Measurements from ENCODE around the gene PDIA6.

Gene PDIA6

DNA sequence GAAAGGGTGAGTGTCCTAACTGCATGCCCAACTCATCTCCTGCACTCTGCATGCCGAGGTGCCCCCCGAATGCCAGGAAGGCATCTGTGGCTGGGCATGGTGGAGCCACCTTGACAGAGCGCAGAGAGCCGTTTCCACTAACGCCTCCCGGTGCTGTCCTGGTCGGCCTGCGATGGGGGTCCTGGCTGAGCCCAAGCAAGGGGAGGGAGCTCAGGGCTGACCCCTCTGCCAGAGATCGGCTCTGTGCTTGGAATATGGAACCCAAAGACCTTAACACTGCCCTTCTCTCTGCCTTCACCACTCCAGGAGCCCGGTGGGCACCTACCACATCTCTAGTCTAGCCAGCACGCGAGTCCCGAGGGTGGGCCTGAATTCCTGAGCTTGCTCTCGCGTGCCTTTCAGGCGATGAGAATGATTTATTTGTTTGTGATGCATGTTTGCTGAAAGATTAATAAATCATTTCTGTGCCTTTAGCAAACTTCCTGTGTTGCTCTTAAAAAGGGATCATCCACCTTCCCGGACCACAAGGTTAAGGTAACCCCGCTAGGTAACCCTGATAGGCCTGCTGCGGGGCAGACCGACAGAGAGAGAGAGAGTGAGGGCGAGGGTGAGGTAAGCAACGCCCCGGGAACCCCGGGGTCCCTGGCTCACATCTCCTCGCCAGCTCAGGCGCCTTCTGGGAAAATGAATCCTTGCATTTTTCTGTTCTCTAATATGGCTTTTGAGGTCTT is 35.3 kb downstream of the PDIA6 start:
- in situ Hi-C loops (cut with HindIII; ENCODE audit: low sequenced_read_pairs), result no loop called here
- H3K4me3 ChIP-seq (ENCODE audit: low read depth, low read length), result no peak overlapping the region
- TF ChIP-seq CTCF (IDR thresholded peaks at IDR 0.05; ENCODE audit: low read depth, low read length, missing control alignments), result no peak
- DNase-seq (ENCODE audit: low read depth), result no peak

DNA sequence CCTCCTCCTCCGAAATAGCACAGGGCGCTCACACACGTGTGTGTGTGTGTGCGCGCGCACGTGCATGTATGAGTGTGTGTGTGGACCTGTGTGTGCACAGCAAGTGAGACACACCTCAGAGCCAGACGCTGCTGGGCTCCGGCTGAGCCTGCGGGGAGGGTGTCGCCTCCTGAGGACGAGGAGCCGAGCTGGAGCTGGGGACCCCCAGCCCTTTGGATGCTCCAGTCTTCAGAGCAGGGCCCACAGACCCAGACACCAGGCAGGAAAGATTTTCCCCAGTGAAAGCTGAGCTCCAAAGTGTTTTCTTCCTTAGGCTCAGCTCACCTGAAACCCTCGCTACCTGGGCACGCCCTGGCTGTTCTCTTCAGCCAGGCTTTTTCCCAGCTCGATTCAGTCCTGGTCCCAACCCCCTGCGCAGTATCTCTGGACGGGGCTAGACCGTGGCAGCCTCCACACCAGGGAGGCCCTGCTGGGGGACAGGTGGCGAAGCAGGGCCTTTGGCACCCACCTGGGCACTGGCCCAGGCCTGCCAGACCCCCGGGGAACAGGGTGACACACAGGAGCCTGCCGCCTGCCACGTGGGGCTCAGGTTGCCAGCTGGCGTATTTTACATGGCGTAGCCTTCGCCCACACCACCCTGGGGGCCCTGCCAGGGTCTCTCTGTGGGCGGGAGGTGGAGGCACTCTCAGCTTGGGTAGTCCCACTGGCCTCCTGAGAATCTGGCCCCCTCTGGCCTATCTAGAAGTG is 36.2 kb downstream of the PDIA6 start:
- no peak overlapping the region for H3K4me3 ChIP-seq (ENCODE audit: low read depth, low read length)
- no peak for TF ChIP-seq CTCF (IDR thresholded peaks at IDR 0.05; ENCODE audit: low read depth, low read length, missing control alignments)
- DNase-seq (ENCODE audit: low read depth), result no peak
- in situ Hi-C loops (cut with HindIII; ENCODE audit: low sequenced_read_pairs), result no loop called here

DNA sequence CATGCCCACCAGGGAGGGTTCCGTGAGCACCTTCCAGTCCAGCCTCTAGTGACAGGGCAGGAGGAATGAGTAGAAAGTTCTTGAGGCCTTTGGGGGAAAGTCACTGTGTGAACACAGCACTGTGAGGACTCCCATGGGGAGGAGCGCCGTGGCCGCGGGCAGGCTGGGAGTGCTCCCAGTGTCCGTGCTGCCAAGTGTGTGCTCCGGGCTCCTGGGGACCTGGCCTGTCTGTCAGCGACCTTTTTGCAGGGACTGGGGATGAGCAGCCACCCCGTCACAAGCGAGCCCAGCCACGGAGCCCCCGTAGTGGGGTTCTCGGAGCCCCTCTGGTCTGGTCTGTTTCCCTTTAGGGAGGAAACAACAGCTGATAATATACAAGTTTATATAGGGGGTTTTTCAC is 36.8 kb downstream of the PDIA6 start:
- TF ChIP-seq CTCF (IDR thresholded peaks at IDR 0.05; ENCODE audit: low read depth, low read length, missing control alignments), result no peak
- in situ Hi-C loops (cut with HindIII; ENCODE audit: low sequenced_read_pairs), result no loop called here
- no peak overlapping the region for H3K4me3 ChIP-seq (ENCODE audit: low read depth, low read length)
- no peak for DNase-seq (ENCODE audit: low read depth)

DNA sequence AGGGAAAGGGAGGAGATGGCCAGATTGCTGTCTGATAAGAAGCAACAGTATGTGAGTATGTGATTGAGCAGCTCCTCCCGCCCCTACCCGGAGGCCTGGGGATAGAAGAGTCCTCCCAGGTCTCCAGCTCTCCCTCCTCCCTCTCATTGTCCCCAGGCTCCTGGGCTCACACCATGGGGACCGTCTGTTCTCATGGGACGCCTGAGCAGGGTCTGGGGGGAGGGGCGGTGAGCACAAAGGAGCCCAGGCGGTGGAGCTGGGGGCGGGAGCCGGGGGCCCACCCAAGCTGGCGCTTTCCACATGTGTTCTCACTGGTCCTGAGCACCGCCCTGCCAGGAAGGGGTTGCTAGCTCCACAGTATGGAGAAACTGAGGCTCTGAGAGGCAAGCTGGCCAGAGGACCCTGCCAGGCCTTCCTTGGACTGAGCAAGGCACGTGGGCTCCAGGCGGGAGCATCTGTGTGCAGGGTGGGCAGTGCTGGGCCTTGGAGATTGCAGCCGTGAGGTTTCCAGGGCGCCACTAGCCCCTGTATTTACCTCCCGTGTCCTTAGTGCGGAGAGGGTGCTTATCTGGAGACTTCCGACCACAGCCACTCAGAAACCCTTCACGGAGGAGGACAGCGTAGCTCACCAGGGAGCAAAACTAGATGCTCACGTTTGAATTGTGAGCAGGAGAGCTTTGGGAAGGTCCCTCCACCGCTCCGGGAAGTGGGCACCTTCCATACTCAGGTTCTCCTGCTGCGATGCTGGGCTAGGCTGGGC is 37.4 kb downstream of the PDIA6 start:
- TF ChIP-seq CTCF (IDR thresholded peaks at IDR 0.05; ENCODE audit: low read depth, low read length, missing control alignments), result no peak
- in situ Hi-C loops (cut with HindIII; ENCODE audit: low sequenced_read_pairs), result no loop called here
- DNase-seq (ENCODE audit: low read depth), result no peak
- no peak overlapping the region for H3K4me3 ChIP-seq (ENCODE audit: low read depth, low read length)

GRCh38 chr2:10774394-10774793 is 38.2 kb downstream of the PDIA6 start:
- no peak for TF ChIP-seq CTCF (IDR thresholded peaks at IDR 0.05; ENCODE audit: low read depth, low read length, missing control alignments)
- DNase-seq (ENCODE audit: low read depth), result no peak
- H3K4me3 ChIP-seq (ENCODE audit: low read depth, low read length), result no peak overlapping the region
- in situ Hi-C loops (cut with HindIII; ENCODE audit: low sequenced_read_pairs), result no loop called here

DNA sequence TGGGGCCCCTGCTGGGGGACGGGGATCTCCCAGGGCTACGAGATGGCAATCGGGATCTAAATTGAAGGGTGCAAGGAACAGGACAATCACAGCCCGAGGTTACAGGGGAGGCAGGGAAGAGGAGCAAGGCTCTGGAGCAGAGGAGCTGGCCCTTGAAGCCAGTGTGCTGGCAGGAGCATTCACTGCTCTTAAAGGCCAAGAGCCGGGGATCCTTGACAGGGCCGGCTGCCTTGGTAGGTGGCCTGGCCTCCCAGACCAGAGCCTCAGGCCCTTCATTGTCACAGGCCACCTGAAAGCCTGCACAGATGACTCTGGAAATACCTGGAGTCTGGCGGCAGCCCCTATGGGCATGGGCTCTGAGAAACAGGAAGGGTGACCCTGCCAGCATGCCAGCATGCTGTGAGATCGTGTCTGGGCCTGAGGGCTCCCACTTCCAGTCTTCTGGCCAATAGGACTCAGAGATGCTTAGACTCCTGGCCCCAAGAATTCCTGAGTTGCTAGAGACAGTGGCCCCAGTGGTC is 38.7 kb downstream of the PDIA6 start:
- TF ChIP-seq CTCF (IDR thresholded peaks at IDR 0.05; ENCODE audit: low read depth, low read length, missing control alignments), result no peak
- H3K4me3 ChIP-seq (ENCODE audit: low read depth, low read length), result no peak overlapping the region
- DNase-seq (ENCODE audit: low read depth), result no peak
- in situ Hi-C loops (cut with HindIII; ENCODE audit: low sequenced_read_pairs), result no loop called here
